ENCODE data around the gene SLC16A12.

GRCh38 chr10:89454561-89455347 lies 80.6 kb downstream of the SLC16A12 start:
- TF ChIP-seq CTCF (IDR thresholded peaks at IDR 0.05) (no peak), POLR2A (IDR thresholded peaks at IDR 0.05) (no peak)
